HG02981 (cell line): Measurements from ENCODE around the gene KLHL15.
A peak's percentile ranks its signal among the peaks of the same experiment; 100 is the strongest.
"Not testable (repeated sequence)": the region's sequence is repeated elsewhere in the genome, so short reads cannot be mapped to it uniquely, and the experiment has no call there.

Source experiments
- ATAC-seq: cut with Tn5 transposase; IDR thresholded peaks from one replicate; pipeline ENCODE4 v1.9.1; 2021; ENCODE audit warnings: mild to moderate bottlenecking, moderate library complexity; ENCODE audit not compliant: unreplicated experiment

KLHL15 gene, protein sequence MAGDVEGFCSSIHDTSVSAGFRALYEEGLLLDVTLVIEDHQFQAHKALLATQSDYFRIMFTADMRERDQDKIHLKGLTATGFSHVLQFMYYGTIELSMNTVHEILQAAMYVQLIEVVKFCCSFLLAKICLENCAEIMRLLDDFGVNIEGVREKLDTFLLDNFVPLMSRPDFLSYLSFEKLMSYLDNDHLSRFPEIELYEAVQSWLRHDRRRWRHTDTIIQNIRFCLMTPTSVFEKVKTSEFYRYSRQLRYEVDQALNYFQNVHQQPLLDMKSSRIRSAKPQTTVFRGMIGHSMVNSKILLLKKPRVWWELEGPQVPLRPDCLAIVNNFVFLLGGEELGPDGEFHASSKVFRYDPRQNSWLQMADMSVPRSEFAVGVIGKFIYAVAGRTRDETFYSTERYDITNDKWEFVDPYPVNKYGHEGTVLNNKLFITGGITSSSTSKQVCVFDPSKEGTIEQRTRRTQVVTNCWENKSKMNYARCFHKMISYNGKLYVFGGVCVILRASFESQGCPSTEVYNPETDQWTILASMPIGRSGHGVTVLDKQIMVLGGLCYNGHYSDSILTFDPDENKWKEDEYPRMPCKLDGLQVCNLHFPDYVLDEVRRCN

DNA sequence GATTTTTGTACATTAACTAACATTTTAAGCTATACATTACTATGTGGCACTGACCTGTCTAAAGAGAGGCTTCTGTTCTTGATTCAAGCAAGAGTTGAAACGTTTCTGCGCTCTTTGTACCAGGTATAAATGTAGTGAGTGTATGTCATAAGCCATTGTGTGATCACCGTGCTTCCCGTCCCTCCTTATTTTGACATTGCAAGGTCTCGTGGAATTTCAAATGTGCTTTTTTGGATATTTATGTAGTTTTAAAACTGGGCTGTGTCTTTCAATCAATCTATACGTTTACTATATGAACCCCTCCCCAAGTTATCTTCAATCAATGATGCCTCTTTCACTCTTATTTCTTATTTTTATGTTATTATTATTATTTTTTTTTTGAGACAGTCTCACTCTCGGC, at the start of gene KLHL15:
TSS of gene KLHL15 (minus strand) at position 101 of the 400 bp plus-strand sequence. CDS start 20,493 bp downstream, outside the sequence.
- no peak for ATAC-seq

DNA sequence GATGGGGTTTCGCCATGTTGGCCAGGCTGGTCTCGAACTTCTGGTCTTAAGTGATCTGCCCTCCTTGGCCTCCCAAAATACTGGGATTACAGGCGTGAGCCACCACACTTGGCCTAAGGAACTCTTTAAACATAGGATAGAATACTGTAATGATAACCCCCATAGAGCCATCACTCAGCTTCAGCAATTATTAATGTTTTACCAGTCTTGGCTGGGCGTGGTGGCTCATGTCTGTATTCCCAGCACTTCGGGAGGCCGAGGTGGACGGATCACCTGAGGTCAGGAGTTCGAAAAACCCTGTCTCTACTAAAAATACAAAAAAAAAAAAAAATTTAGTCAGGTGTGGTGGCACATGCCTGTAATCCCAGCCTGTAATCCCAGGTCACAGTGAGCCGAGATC, 42.9 kb upstream of the KLHL15 start:
- ATAC-seq = no peak

GRCh38 chrX:24063488-24063887, 36.5 kb upstream of the KLHL15 start:
- ATAC-seq = no peak

- peak; percentile 17 for ATAC-seq
Observed at GRCh38 chrX:24055043-24055356, 28.0 kb upstream of the KLHL15 start.

DNA sequence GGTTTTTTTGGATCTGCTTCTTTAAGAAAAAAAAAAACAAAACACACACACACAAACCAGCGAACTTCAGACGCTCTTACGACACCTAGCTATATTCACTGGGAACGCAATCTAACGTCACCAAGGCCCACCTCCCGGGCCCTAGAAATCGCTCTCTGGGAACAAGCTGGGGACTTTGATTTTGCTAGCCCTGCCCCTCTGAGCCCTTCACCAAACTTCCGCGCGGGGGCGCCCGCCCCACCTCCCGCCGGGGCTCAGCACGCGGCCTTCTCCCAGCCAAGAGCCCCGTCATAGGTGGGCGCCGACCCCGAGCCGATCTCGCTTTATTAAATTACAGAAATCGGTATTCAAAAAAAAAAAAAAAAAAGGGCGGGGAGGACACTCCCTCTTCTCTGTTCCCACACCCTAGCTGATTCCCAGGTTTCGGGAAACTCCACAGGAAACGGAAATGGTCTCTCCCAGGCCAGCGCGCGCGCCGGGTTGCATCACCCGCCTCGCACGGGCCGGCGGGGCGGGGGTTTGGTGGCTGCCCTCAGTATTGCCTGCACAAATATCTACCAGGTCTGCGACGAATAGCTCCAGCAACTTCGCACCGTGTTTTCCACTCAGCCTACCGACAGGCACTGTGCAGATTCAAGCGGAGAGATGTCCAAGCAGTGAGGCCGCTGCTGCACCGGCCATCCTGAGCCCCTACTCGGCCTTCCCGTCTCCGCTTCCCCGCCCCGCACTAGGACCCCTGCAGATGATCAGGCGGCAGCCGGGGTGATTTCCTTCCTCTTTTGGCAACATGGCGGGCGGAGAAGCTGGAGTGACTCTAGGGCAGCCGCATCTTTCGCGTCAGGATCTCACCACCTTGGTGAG, 27.4 kb upstream of the KLHL15 start, which contains the start of gene EIF2S3:
TSS of gene EIF2S3 (plus strand) at position 775 of the 861 bp plus-strand sequence. CDS start at position 788, 13 bp downstream.
- ATAC-seq = peak; percentile 87

DNA sequence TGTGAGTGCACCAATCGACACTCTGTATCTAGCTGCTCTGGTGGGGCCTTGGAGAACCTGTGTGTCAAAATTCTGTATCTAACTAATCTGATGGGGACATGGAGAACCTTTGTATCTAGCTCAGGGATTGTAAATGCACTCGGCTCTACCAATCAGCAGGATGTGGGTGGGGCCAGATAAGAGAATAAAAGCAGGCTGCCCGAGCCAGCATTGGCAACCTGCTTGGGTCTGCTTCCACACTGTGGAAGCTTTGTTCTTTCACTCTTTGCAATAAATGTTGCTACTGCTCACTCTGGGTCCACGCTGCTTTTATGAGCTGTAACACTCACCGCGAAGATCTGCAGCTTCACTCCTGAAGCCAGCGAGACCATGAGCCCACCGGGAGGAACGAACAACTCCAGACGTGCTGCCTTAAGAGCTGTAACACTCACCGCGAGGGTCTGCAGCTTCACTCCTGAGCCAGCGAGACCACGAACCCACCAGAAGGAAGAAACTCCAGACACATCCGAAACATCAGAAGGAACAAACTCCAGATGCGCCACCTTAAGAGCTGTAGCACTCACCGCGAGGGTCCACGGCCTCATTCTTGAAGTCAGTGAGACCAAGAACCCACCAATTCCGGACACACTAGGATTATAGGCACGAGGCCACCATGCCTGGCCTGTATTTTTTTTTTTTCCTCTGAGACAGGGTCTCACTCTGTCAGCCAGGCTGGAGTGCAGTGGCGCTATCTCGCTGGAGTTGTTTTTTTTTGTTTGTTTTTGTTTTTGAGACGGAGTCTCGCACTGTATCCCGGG, 23.7 kb upstream of the KLHL15 start:
- not testable (repeated sequence) for ATAC-seq

DNA sequence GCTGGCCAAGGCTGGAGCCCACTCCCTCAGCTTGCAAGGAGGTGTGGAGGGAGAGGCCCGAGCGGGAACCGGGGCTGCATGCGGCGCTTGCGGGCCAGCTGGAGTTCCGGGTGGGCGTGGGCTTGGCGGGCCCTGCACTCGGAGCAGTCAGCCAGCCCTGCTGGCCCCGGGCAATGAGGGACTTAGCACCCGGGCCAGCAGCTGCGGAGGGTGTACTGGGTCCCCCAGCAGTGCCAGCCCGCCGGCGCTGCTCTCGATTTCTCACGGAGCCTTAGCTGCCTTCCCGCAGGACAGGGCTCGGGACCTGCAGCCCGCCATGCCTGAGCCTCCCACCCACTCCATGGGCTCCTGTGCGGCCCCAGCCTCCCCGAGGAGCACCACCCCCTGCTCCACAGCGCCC, 22.7 kb upstream of the KLHL15 start:
- ATAC-seq = not testable (repeated sequence)

GRCh38 chrX:24046060-24046459, 19.1 kb upstream of the KLHL15 start:
- ATAC-seq = not testable (repeated sequence)

- ATAC-seq = no peak
Observed at GRCh38 chrX:24037729-24038128, 10.7 kb upstream of the KLHL15 start.

DNA sequence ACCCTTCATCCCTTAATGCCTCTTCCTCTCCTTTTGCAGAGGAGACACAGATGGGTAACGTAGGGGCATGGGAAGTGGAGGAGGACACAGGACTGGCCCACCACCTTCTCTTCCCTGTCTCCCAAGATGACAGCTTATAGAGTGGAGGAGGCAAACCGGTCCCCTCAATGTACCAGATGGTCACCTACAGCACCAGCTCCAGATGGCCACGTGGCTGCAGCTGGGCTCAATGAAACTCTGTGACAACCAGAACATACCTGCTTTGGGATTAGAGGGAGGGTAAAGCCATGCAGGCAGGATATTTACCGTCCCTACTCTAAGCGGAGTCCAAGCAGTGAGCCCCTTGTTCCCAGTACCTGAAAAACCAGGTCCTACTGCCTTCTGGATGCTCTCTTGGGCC, 7.5 kb upstream of the KLHL15 start:
- ATAC-seq = no peak

- ATAC-seq = no peak
Observed at GRCh38 chrX:24030597-24030996, 3.6 kb upstream of the KLHL15 start.

DNA sequence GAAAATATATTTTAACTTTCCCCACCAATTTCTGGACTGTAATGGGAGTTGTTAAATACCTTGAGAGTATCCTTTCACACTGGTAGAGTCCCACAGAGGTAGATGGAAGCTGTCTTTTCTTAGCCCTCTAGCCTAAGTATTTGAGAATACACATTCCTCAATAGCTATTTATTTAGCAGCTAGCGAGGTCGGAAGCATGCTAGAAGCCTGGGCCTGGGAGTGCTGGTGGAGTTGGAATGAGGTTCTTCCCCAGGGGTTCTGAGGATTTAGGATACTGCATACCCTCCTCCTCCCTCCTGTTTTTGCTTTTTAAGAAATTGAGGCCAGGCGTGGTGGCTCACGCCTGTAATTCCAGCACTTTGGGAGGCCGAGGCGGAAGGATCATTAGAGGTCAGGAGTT, 999 bp upstream of the KLHL15 start:
- no peak for ATAC-seq

GRCh38 chrX:24026432-24026831, 554 bp downstream of the KLHL15 start:
- no peak for ATAC-seq

DNA sequence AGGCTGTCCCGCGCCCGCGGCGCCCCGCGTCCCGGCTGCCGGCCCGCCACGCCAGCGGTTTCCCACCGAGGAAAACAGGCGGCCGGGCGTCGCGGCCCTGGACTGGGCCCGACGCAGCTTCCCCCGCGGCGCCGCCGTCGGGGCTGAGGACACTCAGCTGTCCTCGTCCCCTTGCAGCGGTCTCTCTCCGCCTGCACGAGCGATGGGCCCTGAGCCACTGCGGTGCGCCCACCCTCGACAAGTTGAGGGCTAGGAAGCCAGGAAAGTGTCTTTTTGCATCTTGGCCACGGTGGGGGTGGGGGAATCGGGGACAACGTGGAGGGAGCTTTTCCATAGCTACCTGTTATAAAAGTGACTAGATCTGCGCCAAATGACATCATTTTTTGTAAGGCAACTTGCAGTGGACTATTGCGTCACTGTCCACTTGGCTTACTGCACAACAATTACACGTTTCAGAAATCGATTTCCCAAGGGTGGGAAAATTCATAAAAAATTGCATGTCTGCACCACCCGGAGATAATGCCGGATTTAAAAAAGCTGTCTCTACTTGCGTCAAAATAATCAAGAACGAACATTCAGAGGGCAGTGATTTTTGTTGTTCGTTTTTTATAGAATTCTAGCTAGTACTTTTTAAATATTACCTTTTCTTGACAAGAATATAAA, 1.1 kb downstream of the KLHL15 start:
- ATAC-seq = peak; percentile 25

GRCh38 chrX:24024819-24025740, 1.9 kb downstream of the KLHL15 start:
- peak; percentile 86 for ATAC-seq

DNA sequence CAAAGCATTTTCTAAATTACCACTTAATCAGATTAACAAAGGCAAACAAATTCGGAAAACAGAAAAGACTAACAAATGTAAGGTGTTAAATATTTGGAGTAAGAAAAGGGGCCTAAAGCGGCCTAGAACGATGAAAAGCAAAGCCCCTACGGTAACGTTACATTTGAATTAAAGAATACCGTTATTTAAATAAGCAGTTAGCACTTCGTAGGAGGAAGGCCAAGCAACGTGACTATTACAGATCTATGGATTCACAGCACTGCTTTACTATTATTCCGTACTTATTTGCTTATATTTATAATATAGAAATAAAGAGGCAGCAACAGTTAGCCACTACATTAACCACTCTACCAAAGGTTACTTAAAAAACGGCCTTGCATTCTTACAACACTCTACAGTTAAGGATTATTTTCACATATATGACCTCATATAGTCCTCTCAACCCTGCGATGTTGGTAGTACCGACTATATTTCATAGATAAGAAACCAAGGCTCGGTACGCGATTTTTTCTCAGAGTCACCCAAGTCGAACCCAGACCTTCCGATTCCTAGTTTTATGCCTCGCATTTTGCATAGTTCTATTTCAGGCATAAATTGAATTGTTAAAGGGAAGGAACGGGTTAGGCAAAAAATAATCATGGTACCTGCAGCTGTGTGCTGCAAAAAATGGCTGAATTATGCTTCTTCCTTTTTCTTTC, 2.9 kb downstream of the KLHL15 start:
- no peak for ATAC-seq

DNA sequence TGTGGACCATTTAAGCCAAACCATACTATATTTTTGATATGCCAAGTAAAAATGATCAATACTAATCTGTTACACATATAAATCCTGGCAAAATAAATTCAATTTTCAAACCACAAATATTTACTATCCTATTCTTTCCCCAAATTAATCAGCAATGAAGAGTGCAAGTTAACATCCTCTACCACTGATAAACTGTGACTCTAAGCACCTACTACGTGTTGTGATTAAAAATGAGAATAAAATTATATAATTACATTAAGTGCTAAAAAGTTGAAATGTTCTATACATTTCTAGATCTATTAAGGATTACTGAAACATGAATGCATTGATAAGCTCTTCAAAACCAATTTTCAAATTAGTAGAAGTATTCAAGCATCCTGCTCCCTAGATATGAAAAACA, 3.4 kb downstream of the KLHL15 start:
- ATAC-seq = no peak

DNA sequence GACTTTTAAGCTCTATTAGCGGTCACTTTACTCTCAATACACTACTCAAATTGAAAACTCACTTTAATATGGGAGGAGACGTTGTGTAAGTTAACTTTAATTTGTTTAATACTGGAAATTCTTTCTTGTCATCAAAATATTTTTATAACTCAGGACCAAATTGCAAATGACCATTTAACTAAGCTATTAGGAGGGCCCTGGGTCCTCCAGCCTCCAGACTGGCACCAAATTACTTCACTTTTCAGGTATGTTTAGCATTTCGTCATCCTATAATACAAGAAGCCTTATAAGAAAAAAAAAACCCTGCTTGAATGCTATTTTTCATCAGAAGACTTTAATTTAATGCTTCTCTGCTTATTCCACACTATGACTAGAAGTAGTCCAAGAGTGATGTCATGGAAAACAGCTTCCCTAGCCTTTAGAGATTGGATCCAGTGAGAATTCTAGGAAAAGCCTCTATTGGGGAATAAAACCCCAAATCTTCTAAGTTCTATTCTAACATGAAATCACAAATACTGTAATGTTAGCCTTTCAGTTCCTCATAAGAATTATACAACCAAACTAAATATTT, 6.6 kb downstream of the KLHL15 start:
- ATAC-seq = no peak
